ENCODE data around the gene C1orf52.
"Not testable (repeated sequence)": the region's sequence is repeated elsewhere in the genome, so short reads cannot be mapped to it uniquely, and the experiment has no call there.

The C1orf52 gene

DNA sequence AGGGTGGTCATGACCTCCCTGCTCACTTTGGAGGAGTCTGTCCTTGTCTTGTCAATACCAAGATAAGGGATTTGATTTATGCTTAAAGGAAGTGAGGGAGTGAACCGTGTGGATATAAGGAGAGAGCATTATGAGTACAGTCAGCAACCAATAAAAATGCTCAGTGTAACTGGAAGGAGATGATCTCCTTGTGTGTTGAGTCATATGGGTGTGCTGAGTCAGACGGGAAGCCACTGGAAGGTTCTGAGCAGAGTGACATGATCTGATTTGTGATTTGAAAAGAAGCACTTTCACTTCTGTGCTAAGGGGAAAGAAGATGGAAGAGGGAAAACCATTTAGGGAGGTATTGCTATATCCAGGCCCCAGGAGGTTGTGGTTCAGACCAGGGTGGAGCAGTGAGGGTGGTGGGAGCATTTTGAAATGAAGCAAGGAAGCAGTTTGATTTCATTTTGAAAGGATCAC, 19.4 kb upstream of the C1orf52 start:
- DNase-seq (ENCODE audit: low read depth in 1 of 2, low spot score in 1 of 2), result peak in 1 of 2 donors; percentile 48

DNA sequence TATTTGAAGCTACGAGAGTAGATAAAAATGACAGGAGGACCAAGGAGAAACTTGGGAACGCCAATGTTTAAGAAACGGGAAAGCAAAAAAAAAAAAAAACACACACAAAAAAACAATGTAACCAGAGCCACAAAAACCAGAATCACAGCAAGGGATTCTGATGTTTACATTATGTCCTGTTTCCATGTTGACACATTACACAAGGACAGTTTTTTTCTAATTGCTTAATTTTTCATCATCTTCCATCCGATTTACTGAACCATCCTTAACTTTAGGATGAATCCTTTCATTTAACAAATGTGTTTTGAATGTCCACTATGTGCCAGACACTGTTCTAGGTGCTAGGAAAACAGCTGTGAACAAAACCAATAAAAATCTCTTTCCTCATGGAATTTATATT, 18.3 kb upstream of the C1orf52 start:
- DNase-seq (ENCODE audit: low read depth in 1 of 2, low spot score in 1 of 2), result no peak

GRCh38 chr1:85276978-85277639, 17.6 kb upstream of the C1orf52 start:
- no peak for DNase-seq (ENCODE audit: low read depth in 1 of 2, low spot score in 1 of 2)

DNA sequence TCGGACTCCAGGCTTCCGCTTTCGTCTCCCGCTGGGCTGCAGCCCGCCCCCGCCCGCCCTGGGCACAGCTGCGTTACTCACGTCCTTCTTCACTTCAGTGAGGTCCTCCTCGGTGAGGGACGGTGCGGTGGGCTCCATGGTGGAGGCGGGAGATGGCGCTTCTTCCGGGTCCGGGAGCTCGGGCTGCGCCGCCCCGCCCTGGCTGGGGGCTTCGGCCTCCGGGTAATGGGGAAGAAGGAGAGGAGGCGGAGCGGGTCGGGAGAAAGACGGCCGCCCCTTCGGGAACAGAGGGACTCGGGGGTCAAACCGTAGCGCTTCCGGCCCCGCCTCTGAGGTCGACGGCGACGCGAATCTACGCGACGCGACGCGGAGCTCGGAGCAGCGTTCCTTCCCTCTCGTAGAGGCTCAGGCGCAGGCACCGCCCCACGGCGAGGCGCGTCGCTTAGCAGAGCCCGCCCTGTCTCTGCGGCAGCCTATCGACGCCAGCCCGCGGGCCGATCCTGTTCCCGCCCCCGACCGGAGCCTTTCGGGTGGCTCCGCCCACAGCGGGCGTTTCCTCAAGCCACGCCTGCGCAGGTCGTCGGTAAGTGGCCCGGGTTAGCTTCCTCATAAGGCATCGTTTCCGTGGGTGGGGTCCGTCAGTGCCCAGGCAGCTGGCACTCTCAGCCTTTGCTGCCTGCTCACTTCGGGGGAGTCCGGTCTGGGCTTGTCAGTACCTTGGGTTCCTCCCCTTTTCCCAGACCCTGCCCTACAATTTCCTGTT, 16.9 kb upstream of the C1orf52 start, which contains the start of gene BCL10:
Gene BCL10, minus strand, starts transcription at position 418 of the 763 bp plus-strand sequence. Its CDS starts 280 bp downstream, at position 138.
- peak; percentile 92 to 94 for DNase-seq (ENCODE audit: low read depth in 1 of 2, low spot score in 1 of 2)

DNA sequence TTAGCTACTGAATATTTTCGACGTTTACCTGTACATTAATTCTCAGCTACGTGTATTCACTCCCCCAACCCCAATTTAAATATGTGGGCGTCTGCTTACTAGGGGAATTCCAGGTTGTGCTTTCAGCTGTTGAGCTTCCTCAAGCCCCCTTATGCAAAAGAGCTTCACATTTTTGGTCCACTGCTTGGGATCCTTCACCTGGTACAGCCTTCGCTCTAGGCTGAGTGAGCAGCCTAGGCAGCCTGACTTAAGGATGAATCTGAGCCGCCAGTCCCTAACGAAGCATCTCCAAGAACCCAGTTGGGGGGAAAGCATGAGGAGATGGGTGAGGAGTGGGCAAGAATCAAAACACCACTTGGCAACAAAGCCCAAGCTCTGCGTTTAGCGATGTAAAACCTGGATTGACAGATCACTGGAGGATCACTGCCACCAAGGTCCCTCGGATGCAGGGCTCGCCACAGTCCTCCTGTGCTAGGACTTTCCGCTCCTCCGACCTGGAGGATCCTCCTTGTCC, 16.3 kb upstream of the C1orf52 start:
- peak in 1 of 2 donors; percentile 15 for DNase-seq (ENCODE audit: low read depth in 1 of 2, low spot score in 1 of 2)

- no peak for DNase-seq (ENCODE audit: low read depth in 1 of 2, low spot score in 1 of 2)
These were observed 15.5 kb upstream of the C1orf52 start for GRCh38 chr1:85274969-85275453.

GRCh38 chr1:85273397-85273796, 13.9 kb upstream of the C1orf52 start:
- no peak for DNase-seq (ENCODE audit: low read depth in 1 of 2, low spot score in 1 of 2)

- DNase-seq (ENCODE audit: low read depth in 1 of 2, low spot score in 1 of 2), result no peak
These were observed 9.5 kb upstream of the C1orf52 start for GRCh38 chr1:85268801-85269585.

DNA sequence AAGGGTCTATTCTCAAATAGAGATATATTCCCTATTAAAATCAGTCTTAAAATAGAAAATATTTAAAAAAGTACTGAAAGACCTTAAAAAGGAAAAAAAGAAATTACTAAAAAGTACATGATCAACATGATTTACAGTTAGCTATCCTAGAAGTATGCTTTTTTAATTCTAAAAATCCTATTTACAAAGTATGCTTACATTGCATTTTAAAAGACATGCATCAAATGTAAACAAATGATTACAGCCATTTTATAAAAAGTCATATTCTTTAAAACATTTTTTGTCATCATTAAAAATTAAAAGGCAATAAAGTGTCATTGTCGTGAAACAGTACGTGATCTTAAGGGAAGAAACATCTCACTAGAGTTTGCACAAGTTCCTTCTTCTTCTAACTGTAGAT, 7.9 kb upstream of the C1orf52 start:
- DNase-seq (ENCODE audit: low read depth in 1 of 2, low spot score in 1 of 2), result no peak

GRCh38 chr1:85264150-85264549, 4.7 kb upstream of the C1orf52 start:
- no peak for DNase-seq (ENCODE audit: low read depth in 1 of 2, low spot score in 1 of 2)

DNA sequence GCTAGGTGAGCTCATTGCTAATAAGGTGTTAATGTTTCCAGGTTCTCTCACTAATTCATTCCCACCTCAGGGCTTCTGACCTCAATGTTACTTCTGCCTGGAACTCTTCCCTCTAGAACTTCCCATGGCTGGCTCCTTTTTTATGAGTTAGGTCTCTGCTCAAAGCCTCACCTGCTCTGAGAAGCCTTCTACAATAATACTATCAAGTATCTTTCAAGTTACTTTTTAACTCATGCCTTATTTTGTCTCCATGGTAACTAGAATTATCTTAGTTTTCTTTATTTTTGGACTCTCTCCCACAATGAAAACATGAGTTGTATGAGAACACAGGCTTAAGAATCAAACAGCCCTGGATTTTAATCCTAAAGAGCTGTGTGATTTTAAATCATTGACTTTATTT, 3.5 kb upstream of the C1orf52 start:
- DNase-seq (ENCODE audit: low read depth in 1 of 2, low spot score in 1 of 2), result no peak

DNA sequence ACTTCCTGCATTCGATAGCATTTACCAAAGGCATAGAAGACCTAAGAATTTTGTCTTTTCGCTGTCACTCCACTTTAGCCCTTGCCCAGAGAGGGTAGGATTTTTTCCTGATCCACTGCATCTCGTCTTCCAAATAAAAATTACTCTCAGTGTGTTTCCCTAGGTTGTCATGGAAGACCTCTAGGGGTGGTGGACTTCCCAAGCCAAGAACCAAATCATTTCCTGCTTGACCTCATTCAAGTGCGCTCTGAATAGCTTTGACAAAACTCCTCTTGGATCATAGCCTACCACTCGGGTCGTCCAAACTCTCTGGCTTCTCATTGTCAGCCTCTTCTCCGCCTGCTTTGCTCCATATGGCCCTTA, 431 bp upstream of the C1orf52 start:
- DNase-seq (ENCODE audit: low read depth in 1 of 2, low spot score in 1 of 2), result no peak

GRCh38 chr1:85258536-85259117, 835 bp downstream of the C1orf52 start:
- no peak for DNase-seq (ENCODE audit: low read depth in 1 of 2, low spot score in 1 of 2)

DNA sequence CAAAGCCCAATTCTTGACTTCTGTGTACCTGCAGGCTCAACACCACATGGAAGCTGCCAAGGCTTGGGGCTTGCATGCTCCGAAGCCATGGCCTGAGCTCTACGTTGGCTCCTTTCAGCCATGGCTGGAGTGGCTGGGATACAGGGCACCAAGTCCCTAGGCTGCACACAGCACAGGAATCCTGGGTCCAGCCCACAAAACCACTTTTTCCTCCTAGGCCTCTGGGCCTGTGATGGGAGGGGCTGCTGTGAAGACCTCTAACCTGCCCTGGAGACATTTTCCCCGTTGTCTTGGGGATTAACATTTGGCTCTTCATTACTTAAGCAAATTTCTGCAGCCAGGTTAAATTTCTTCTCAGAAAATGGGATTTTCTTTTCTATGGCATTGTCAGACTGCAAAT, 10.4 kb downstream of the C1orf52 start:
- not testable (repeated sequence) for DNase-seq (ENCODE audit: low read depth in 1 of 2, low spot score in 1 of 2)

DNA sequence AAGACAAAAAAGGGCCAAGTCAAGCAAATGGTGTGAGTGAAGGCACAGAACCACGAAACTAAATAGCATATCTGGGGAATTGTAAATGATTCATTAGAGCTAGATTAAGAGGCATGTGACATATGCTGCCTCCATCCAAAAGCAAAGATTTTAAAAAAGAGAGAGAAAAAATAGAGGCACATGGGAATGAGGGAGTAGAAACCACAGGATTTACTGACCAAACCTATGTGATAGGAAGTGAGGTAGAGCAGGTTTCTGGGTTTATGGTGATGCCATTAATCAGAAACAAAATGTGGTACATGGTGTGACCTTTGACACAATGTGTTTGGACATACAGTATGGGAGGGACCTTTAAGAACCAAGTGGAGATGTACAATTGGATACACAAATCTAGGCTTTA, 13.6 kb downstream of the C1orf52 start:
- DNase-seq (ENCODE audit: low read depth in 1 of 2, low spot score in 1 of 2), result no peak

DNA sequence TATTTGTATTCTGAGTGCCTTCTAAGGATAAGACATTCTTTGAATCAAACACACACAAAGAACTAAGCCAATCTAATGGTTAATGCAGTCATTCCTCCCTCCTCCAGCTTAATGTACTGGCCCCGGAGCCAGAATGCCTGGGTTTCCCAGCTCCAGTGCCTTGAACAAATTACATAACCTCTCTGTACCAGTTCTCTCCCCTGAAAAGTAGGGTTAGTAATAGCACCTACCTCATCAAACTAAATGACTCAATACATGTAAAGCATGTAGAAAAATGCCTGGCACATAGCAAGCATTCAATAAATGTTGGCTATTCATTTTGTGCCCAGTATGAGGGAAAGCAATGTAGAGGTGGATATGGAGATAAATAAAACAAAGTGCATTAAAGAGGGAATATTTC, 14.0 kb downstream of the C1orf52 start:
- DNase-seq (ENCODE audit: low read depth in 1 of 2, low spot score in 1 of 2), result no peak

DNA sequence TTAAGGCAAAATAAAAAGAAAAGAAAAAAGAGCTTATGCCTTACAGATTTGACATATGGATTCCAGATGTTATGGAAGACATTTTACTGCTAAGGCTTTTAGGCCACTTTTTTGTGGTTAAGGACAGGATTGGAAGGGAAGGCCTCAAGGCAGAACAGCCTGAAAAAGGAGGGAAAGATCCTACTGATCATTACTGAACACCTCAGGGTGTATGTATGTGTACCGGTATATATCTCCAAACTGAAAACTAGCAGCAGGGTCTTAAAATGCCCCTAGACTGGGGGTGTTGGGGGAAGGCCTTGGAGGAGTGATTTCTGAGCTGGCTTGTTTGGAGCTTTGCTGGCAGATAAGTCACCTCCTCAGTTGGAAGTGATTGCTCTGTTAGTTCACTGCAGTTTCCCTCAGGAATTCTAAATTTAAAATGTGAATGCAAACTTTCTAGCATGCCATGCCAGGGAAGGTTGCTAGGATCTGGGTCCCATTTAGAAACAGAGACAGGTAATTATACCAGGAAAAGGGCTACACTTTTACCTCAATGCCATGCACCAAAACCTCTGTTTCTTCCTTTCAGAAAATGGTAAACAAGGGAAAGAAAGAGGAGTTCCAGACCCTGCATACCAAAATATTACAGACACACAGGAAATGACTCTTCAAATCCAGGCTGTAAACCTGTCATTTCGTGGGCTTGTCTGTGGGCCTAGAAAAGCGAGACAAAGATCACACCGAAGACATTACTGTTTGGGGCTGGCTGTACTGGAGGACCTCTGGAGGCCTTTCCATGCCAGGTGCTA, 15.0 kb downstream of the C1orf52 start:
- DNase-seq (ENCODE audit: low read depth in 1 of 2, low spot score in 1 of 2), result no peak

DNA sequence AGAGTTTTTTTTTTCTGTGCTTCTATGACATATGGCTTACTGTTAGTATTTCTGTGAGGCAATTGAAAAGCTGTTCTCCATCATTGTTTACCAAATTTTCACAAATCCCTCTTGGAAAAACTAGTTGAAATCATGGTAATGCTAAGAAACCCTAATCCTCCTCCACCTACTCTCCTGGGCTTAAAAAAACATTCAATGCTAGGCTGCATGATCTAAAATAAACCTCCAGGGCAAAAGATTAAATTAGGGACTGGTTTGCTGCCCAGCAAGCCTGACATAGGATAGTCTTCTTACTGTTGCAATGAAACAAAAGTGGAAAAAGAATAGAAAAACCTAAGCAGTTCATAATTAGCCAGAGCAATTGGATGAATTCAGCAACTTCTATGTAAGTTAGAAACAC, 16.1 kb downstream of the C1orf52 start:
- DNase-seq (ENCODE audit: low read depth in 1 of 2, low spot score in 1 of 2), result no peak

GRCh38 chr1:85240643-85241042, 18.8 kb downstream of the C1orf52 start:
- DNase-seq (ENCODE audit: low read depth in 1 of 2, low spot score in 1 of 2), result no peak

- no peak for DNase-seq (ENCODE audit: low read depth in 1 of 2, low spot score in 1 of 2)
These were observed 19.3 kb downstream of the C1orf52 start for GRCh38 chr1:85240174-85240601.
